Uterus (tissue), 4 donors: ENCODE results near the gene FNBP1L. TPM values are rescaled to one million over a fixed set of nuclear protein-coding genes. Genes with fewer than 3 reads are reported as not detected.

Experiments used
- DNase-seq, 2 donors: peaks; one replicate each; pipeline ENCODE4 v3.0.0-alpha.2; 2019 to 2020
- H3K27ac ChIP-seq, 2 donors: fragments of 200-600 bp; sonication (generic); 1 replicate in 1 of 2; 2 replicates in 1 of 2; pipeline ENCODE4 v1.5.1; 2016 to 2018
- H3K27me3 ChIP-seq, 2 donors: fragments of 200-600 bp; sonication (generic); one replicate each; pipeline ENCODE4 v1.5.1; 2018 to 2019; ENCODE audit warnings: control low read depth in 1 of 2
- H3K36me3 ChIP-seq, 2 donors: fragments of 200-600 bp; sonication (generic); one replicate each; pipeline ENCODE4 v1.5.1; 2019; ENCODE audit warnings: control low read depth in 1 of 2
- H3K4me1 ChIP-seq, 2 donors: fragments of 200-600 bp; sonication (generic); one replicate each; pipeline ENCODE4 v1.5.1; 2018 to 2019; ENCODE audit warnings: control low read depth in 1 of 2
- H3K4me3 ChIP-seq, 2 donors: fragments of 200-600 bp; sonication (generic); 1 replicate in 1 of 2; 2 replicates in 1 of 2; pipeline ENCODE4 v1.5.1; 2018 to 2019; ENCODE audit warnings: mild to moderate bottlenecking in 1 of 2
- H3K9me3 ChIP-seq, 2 donors: fragments of 200-600 bp; sonication (generic); one replicate each; pipeline ENCODE4 v1.5.1; 2019; ENCODE audit warnings: control low read depth in 1 of 2
- CTCF ChIP-seq, 4 experiments: fragments of 200-600 bp in 2 of 4; fragments of 450-650 bp in 2 of 4; sonication (generic) in 2 of 4; IDR thresholded peaks; one replicate each; pipeline ENCODE4 v1.5.1; 2016 to 2019; ENCODE audit warnings: antibody characterized with exemption in 4 of 4, mild to moderate bottlenecking in 2 of 4, moderate library complexity in 1 of 4
- POLR2A ChIP-seq, 2 donors: fragments of 450-650 bp; IDR thresholded peaks; one replicate each; pipeline ENCODE4 v1.6.1; 2016; ENCODE audit warnings: antibody characterized with exemption in 2 of 2, mild to moderate bottlenecking in 1 of 2, moderate library complexity in 1 of 2
- intact Hi-C: fragments of 100-400 bp; cut with DNase I; formaldehyde crosslinking; loops from one replicate; pipeline ENCODE4 v1.15.1; 2023; ENCODE audit warnings: low total_unique reads
- total RNA-seq, 4 donors: library from RNA; depleted of rRNA in 3 of 4; stranded (reverse); fragments of >200 nt in 3 of 4; gene quantifications; one replicate each; pipeline versions ENCODE4 v1.1.0 to v1.2.4, GENCODE V29; 2014 to 2023
- donor health status: DM: yes; HTN: yes; CAD: no.

The FNBP1L gene
- total RNA-seq, 4 donors from 2014 or later, result 14.9 to 88.1 (median 23.0) TPM

DNA sequence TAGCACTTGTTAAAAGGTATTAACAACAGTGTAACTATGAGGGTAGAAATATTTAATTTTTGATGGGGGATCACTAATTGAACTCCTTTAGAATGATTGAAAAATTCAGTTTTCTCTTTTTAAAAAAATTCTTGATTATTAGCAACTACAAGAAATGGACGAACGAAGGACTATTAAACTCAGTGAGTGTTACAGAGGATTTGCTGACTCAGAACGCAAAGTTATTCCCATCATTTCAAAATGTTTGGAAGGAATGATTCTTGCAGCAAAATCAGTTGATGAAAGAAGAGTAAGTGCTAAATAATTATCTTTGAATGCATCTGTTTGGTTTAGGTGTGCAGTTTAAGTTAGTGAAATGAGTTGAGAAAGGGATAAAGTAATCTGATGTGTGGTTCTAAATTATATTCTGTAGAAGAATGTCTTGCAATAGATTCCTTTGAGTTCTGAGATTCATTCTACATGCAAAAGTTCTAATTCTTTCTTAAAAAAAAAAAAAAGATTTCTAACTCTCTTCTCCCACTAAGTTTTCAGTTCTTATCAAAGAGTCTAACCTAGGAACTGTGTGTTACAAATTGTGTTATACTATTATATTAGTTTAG is 85.0 kb downstream of the FNBP1L start:
- Histone ChIP-seq H3K4me1 (no peaks in the 10 kb centered on the region), H3K4me3 (no peak overlapping the region), H3K36me3 (no peaks in the 10 kb centered on the region), H3K27me3 (no peaks in the 10 kb centered on the region), H3K9me3 (no peaks in the 10 kb centered on the region), H3K27ac (no peak overlapping the region)
- no peak for TF ChIP-seq CTCF (IDR thresholded peaks at IDR 0.05)
- intact Hi-C loops, result no loop called here
- DNase-seq, result no peak

DNA sequence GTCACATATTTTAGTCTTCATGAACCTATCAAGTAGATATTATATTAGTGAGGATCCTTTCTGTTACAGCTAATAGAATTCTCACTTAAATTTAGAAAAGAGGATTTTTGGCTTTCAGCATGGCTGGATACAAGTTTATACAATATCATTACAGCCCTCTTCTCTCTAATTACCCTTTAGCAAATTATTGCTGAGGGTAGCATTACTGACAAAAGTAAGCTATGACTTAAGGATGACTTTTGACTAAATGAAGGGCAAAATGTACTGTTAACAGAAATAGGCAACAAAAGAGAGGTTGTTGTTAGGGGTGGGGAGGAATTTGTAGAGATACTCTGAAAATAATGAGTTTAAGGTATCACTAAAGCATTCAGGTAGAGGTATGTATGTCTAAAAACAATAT is 85.8 kb downstream of the FNBP1L start:
- intact Hi-C loops, result no loop called here
- H3K4me3 ChIP-seq, result no peak overlapping the region
- H3K36me3 ChIP-seq, result no peaks in the 10 kb centered on the region
- no peaks in the 10 kb centered on the region for H3K9me3 ChIP-seq
- H3K27me3 ChIP-seq, result no peaks in the 10 kb centered on the region
- H3K27ac ChIP-seq, result no peak overlapping the region
- no peak for DNase-seq
- H3K4me1 ChIP-seq, result no peaks in the 10 kb centered on the region
- TF ChIP-seq POLR2A (IDR thresholded peaks at IDR 0.05) (no peak), CTCF (IDR thresholded peaks at IDR 0.05) (no peak)

GRCh38 chr1:93537396-93537795 is 89.5 kb downstream of the FNBP1L start:
- intact Hi-C loops, result no loop called here
- no peak overlapping the region for H3K27ac ChIP-seq

DNA sequence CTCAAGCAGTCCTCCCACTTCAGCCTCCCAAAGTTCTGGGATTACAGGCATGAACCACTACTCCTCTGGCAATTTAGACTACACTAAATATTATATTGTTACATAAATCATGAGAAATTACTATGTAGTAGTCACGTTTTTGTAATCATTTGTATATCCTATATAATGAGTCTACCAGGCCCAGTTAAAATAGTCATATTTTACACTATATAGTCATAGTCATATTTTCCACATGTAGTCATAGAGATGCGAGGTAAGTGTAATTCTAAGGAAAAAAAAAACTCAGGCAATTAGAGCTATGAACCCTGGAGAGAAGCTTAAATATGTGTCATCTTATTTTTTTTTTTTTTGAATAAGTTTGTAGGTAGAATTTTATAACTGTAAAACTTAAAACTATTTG is 90.0 kb downstream of the FNBP1L start:
- Histone ChIP-seq H3K4me1 (no peaks in the 10 kb centered on the region), H3K27ac (no peak overlapping the region), H3K27me3 (no peaks in the 10 kb centered on the region), H3K9me3 (no peaks in the 10 kb centered on the region), H3K4me3 (no peak overlapping the region), H3K36me3 (no peaks in the 10 kb centered on the region)
- intact Hi-C loops, result no loop called here
- TF ChIP-seq POLR2A (IDR thresholded peaks at IDR 0.05), result no peak
- TF ChIP-seq CTCF (IDR thresholded peaks at IDR 0.05), result no peak
- DNase-seq, result no peak

More at GRCh38 chr1:93537396-93537795, 89.5 kb downstream of the FNBP1L start:
- H3K4me3 ChIP-seq, result no peak overlapping the region
- no peaks in the 10 kb centered on the region for H3K36me3 ChIP-seq
- no peaks in the 10 kb centered on the region for H3K27me3 ChIP-seq
- TF ChIP-seq CTCF (IDR thresholded peaks at IDR 0.05) (no peak), POLR2A (IDR thresholded peaks at IDR 0.05) (no peak)
- H3K9me3 ChIP-seq, result no peaks in the 10 kb centered on the region
- no peak for DNase-seq
- no peaks in the 10 kb centered on the region for H3K4me1 ChIP-seq

- no peak for DNase-seq
- no peak overlapping the region for H3K27ac ChIP-seq
- H3K4me1 ChIP-seq, result no peaks in the 10 kb centered on the region
- no peaks in the 10 kb centered on the region for H3K9me3 ChIP-seq
- H3K4me3 ChIP-seq, result no peak overlapping the region
- H3K27me3 ChIP-seq, result no peaks in the 10 kb centered on the region
- no peaks in the 10 kb centered on the region for H3K36me3 ChIP-seq
- intact Hi-C loops, result no loop called here
- no peak for TF ChIP-seq POLR2A (IDR thresholded peaks at IDR 0.05)
- no peak for TF ChIP-seq CTCF (IDR thresholded peaks at IDR 0.05)
Observed at GRCh38 chr1:93541045-93541444, 93.1 kb downstream of the FNBP1L start.
